GM20431 (cell line): ENCODE results near the gene ZNF598.

Source experiments
- in situ Hi-C: fragments of 300-500 bp; cut with MseI, MboI; formaldehyde crosslinking; loops from one replicate; pipeline ENCODE4 v1.15.0; 2020; ENCODE audit warnings: low sequenced_read_pairs; ENCODE audit not compliant: unreplicated experiment

Gene ZNF598

GRCh38 chr16:1979271-1980029 lies 30.2 kb downstream of the ZNF598 start:
- in situ Hi-C loops = no loop called here

GRCh38 chr16:1978476-1979120 lies 31.0 kb downstream of the ZNF598 start:
- in situ Hi-C loops = no loop called here

- in situ Hi-C loops = no loop called here
Observed at GRCh38 chr16:1977875-1978268, 31.7 kb downstream of the ZNF598 start.

- in situ Hi-C loops = no loop called here
Observed at GRCh38 chr16:1976951-1977874, 32.4 kb downstream of the ZNF598 start.

- in situ Hi-C loops = no loop called here
Observed at GRCh38 chr16:1976216-1976520, 33.5 kb downstream of the ZNF598 start.

- in situ Hi-C loops = no loop called here
Observed at GRCh38 chr16:1975432-1976215, 34.0 kb downstream of the ZNF598 start.

GRCh38 chr16:1974157-1975070 lies 35.2 kb downstream of the ZNF598 start:
- in situ Hi-C loops = no loop called here

GRCh38 chr16:1973461-1974156 lies 36.0 kb downstream of the ZNF598 start:
- in situ Hi-C loops = no loop called here

GRCh38 chr16:1972490-1972877 lies 37.1 kb downstream of the ZNF598 start:
- in situ Hi-C loops = no loop called here

GRCh38 chr16:1971796-1972489 lies 37.7 kb downstream of the ZNF598 start, which contains the start of gene TBL3:
Gene TBL3, plus strand, starts transcription at chr16:1972053. Its CDS starts 112 bp downstream, at chr16:1972165.
- in situ Hi-C loops = no loop called here

GRCh38 chr16:1968146-1968953 lies 41.3 kb downstream of the ZNF598 start:
- in situ Hi-C loops = no loop called here

GRCh38 chr16:1966460-1966859 lies 43.2 kb downstream of the ZNF598 start, which contains the start of gene RNF151:
Gene RNF151, plus strand, starts transcription at chr16:1966856. Its CDS starts 26 bp downstream, at chr16:1966882.
- in situ Hi-C loops = no loop called here

- in situ Hi-C loops = no loop called here
Observed at GRCh38 chr16:1965396-1966001, 44.1 kb downstream of the ZNF598 start.

- in situ Hi-C loops = no loop called here
Observed at GRCh38 chr16:1964506-1965395, 44.9 kb downstream of the ZNF598 start, which contains the start of gene RPS2. Gene RPS2, minus strand, starts transcription at chr16:1964826. Its CDS starts 201 bp downstream, at chr16:1964625.

GRCh38 chr16:1963806-1964505 lies 45.7 kb downstream of the ZNF598 start:
- in situ Hi-C loops = no loop called here
